Gastrocnemius medialis (tissue), 4 donors: ENCODE data around the gene DPM2.

ENCODE experiments used
- POLR2A ChIP-seq, 2 donors: fragments of 450-650 bp; IDR thresholded peaks; one replicate each; pipeline ENCODE4 v1.6.1; 2017; ENCODE audit warnings: antibody characterized with exemption in 2 of 2, mild to moderate bottlenecking in 2 of 2, moderate library complexity in 2 of 2
- TF ChIP-seq, protein P1 (sequence below), 5 experiments: fragments of 450-650 bp in 3 of 5; fragments of 200-600 bp in 2 of 5; sonication (generic) in 2 of 5; IDR thresholded peaks in 4 of 5; conservative IDR thresholded peaks in 1 of 5; 1 replicate in 4 of 5; 2 replicates in 1 of 5; pipeline ENCODE4 v1.5.1; 2016 to 2019; ENCODE audit warnings: antibody characterized with exemption in 5 of 5, mild to moderate bottlenecking in 3 of 5, moderate library complexity in 3 of 5

DNA sequence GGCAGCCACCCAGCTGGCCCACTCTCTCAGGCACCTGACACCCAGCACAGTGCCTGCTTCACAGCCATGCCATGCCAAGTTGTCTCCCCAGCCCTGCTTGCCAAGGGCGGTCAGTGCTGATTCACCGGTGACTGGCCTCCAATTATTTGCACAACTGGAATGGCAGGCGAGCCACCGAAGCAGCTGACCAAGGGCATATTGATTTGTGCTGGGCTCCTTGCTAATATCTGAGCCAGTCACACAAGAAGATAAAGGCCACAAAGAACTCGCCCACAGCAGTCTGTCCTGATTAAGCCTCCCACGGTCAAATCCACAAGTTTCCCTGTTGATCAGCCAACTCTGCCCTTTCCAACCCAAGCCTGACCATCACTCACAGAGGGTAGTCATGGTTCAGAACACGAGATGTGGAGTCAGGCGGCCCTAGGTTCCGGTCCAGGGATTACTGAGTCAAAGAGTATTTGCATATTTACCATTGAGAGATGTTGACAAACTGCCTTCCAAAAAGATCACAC, 49.5 kb upstream of the DPM2 start:
- no peak for TF ChIP-seq POLR2A (IDR thresholded peaks at IDR 0.05)
- TF ChIP-seq, protein P1, sequence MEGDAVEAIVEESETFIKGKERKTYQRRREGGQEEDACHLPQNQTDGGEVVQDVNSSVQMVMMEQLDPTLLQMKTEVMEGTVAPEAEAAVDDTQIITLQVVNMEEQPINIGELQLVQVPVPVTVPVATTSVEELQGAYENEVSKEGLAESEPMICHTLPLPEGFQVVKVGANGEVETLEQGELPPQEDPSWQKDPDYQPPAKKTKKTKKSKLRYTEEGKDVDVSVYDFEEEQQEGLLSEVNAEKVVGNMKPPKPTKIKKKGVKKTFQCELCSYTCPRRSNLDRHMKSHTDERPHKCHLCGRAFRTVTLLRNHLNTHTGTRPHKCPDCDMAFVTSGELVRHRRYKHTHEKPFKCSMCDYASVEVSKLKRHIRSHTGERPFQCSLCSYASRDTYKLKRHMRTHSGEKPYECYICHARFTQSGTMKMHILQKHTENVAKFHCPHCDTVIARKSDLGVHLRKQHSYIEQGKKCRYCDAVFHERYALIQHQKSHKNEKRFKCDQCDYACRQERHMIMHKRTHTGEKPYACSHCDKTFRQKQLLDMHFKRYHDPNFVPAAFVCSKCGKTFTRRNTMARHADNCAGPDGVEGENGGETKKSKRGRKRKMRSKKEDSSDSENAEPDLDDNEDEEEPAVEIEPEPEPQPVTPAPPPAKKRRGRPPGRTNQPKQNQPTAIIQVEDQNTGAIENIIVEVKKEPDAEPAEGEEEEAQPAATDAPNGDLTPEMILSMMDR (IDR thresholded peaks at IDR 0.05 in 4 of 5, conservative IDR thresholded peaks at IDR 0.05 in 1 of 5): no peak
